Gastroesophageal sphincter (tissue), 4 donors: ENCODE data around the gene GPR39. TPM values are rescaled to one million over a fixed set of nuclear protein-coding genes. Genes with fewer than 3 reads are reported as not detected.

Experiments used
- ATAC-seq: fragments of 150-250 bp; one replicate; pipeline ENCODE4 v1.9.1; 2016; ENCODE audit warnings: mild to moderate bottlenecking, moderate library complexity
- H3K27ac ChIP-seq, 4 donors: fragments of 200-600 bp; sonication (generic) in 3 of 4; 1 replicate in 3 of 4; 2 replicates in 1 of 4; pipeline ENCODE4 v1.5.1; 2016 to 2019
- H3K27me3 ChIP-seq: fragments of 200-600 bp; sonication (generic); one replicate; pipeline ENCODE4 v1.5.1; 2019
- H3K36me3 ChIP-seq, 2 donors: fragments of 200-600 bp; sonication (generic); one replicate each; pipeline ENCODE4 v1.5.1; 2019; ENCODE audit warnings: control low read depth in 1 of 2
- H3K4me1 ChIP-seq, 3 donors: fragments of 200-600 bp; sonication (generic); 1 replicate in 2 of 3; 2 replicates in 1 of 3; pipeline ENCODE4 v1.5.1; 2016 to 2019; ENCODE audit warnings: control low read depth in 2 of 3
- H3K4me3 ChIP-seq, 2 donors: fragments of 200-600 bp; sonication (generic); one replicate each; pipeline ENCODE4 v1.5.1; 2019; ENCODE audit warnings: mild to moderate bottlenecking in 1 of 2, moderate library complexity in 1 of 2
- H3K9me3 ChIP-seq, 3 donors: fragments of 200-600 bp; sonication (generic); one replicate each; pipeline ENCODE4 v1.5.1; 2017 to 2019; ENCODE audit warnings: control low read depth in 2 of 3
- EP300 ChIP-seq: sonication (generic); formaldehyde crosslinking; IDR thresholded peaks from one replicate; pipeline ENCODE4 v1.6.1; 2017; ENCODE audit warnings: antibody characterized with exemption, mild to moderate bottlenecking
- POLR2A ChIP-seq, 2 donors: fragments of 450-650 bp; IDR thresholded peaks; one replicate each; pipeline ENCODE4 v1.6.1; 2017; ENCODE audit warnings: antibody characterized with exemption in 2 of 2, mild to moderate bottlenecking in 2 of 2, moderate library complexity in 1 of 2
- POLR2AphosphoS5 ChIP-seq: sonication (generic); formaldehyde crosslinking; IDR thresholded peaks from one replicate; pipeline ENCODE4 v1.6.1; 2017; ENCODE audit warnings: antibody characterized with exemption
- WGBS, 2 donors: methylation state at CpG; one replicate each; pipeline ENCODE4 v1.1.5; 2018; ENCODE audit warnings: low coverage in 1 of 2; 5-methylcytosine and 5-hydroxymethylcytosine counted together
- total RNA-seq, 4 donors: library from RNA; depleted of rRNA; stranded (reverse); fragments of >200 nt; gene quantifications; one replicate each; pipeline ENCODE4 v1.1.0, GENCODE V29; 2016
- TF ChIP-seq, protein P1 (sequence below), 4 experiments: fragments of 200-600 bp in 2 of 4; fragments of 450-650 bp in 2 of 4; sonication (generic) in 1 of 4; IDR thresholded peaks; one replicate each; pipeline ENCODE4 v1.5.1; 2017 to 2019; ENCODE audit warnings: antibody characterized with exemption in 4 of 4, mild to moderate bottlenecking in 2 of 4, moderate library complexity in 2 of 4

GPR39 gene
- total RNA-seq, 4 donors from 2014 or later, result 0.46 to 2.6 (median 0.69) TPM; not detected in 1

- no peaks in the 10 kb centered on the region for H3K4me1 ChIP-seq
- no peaks in the 10 kb centered on the region for H3K27me3 ChIP-seq
- no peak overlapping the region for H3K27ac ChIP-seq
- WGBS, 2 donors, result 79% methylated on average over 3 of the region's 6 CpGs; no CpG with 5 or more reads in 1 of the 2 donors
- no peaks in the 10 kb centered on the region for H3K9me3 ChIP-seq
- TF ChIP-seq, protein P1, sequence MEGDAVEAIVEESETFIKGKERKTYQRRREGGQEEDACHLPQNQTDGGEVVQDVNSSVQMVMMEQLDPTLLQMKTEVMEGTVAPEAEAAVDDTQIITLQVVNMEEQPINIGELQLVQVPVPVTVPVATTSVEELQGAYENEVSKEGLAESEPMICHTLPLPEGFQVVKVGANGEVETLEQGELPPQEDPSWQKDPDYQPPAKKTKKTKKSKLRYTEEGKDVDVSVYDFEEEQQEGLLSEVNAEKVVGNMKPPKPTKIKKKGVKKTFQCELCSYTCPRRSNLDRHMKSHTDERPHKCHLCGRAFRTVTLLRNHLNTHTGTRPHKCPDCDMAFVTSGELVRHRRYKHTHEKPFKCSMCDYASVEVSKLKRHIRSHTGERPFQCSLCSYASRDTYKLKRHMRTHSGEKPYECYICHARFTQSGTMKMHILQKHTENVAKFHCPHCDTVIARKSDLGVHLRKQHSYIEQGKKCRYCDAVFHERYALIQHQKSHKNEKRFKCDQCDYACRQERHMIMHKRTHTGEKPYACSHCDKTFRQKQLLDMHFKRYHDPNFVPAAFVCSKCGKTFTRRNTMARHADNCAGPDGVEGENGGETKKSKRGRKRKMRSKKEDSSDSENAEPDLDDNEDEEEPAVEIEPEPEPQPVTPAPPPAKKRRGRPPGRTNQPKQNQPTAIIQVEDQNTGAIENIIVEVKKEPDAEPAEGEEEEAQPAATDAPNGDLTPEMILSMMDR (IDR thresholded peaks at IDR 0.05), result no peak
- TF ChIP-seq POLR2AphosphoS5 (no peak), EP300 (no peak), POLR2A (IDR thresholded peaks at IDR 0.05) (no peak)
- H3K36me3 ChIP-seq, result no peaks in the 10 kb centered on the region
- ATAC-seq, result no peak
- H3K4me3 ChIP-seq, result no peak overlapping the region
These were observed 191.7 kb downstream of the GPR39 start for GRCh38 chr2:132608311-132608710.

DNA sequence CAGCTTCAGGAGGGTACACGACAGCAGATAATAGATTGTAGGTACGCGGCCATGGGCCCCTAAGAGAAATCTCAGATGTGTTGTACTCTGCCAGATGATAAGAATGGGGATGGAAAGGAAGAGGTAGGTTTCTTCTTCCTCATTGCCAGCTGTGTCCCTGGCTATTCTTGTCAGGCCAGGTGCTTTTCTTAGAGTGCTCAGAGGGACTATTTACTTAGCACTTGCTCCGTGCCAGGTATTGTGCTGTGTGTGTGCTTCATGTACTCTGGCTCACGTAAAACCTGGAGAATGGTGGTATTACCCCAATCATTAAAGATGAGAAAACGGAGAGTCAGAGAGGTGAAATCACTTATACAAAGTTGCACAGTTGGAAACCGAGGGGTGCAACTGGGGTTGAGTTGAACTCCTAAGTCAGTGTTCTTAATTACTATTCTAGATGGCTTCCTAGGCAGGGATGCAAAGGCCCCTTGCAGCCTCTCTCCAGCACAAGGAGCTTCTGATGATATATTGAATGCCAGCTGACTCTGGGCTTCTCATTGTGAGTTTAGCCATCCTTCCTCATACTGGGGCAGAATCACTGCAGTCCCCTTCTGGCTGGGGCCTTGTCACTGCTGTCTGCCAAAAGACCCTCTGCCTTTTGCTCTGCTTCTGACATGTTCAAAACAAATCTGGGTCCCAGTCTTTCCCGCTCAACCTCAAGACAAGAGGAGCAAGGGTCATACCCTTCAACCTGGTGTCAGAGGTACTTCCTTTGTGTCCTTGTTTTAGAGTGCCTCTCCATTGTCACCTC is 192.7 kb downstream of the GPR39 start:
- Histone ChIP-seq H3K36me3 (no peaks in the 10 kb centered on the region), H3K4me3 (no peak overlapping the region), H3K27me3 (no peaks in the 10 kb centered on the region), H3K27ac (no peak overlapping the region), H3K9me3 (no peaks in the 10 kb centered on the region), H3K4me1 (no peaks in the 10 kb centered on the region)
- 88 to 92% methylated on average over 4 to 8 of the region's 8 CpGs for WGBS, 2 donors
- TF ChIP-seq POLR2A (IDR thresholded peaks at IDR 0.05) (no peak), EP300 (no peak), POLR2AphosphoS5 (no peak)
- TF ChIP-seq, protein P1 (IDR thresholded peaks at IDR 0.05), result no peak
- no peak for ATAC-seq

GRCh38 chr2:132611719-132612118 is 195.1 kb downstream of the GPR39 start:
- Histone ChIP-seq H3K27ac (no peak overlapping the region), H3K27me3 (no peaks in the 10 kb centered on the region), H3K36me3 (no peaks in the 10 kb centered on the region), H3K9me3 (no peaks in the 10 kb centered on the region), H3K4me3 (no peak overlapping the region), H3K4me1 (no peaks in the 10 kb centered on the region)
- TF ChIP-seq, protein P1 (IDR thresholded peaks at IDR 0.05), result no peak
- TF ChIP-seq POLR2AphosphoS5 (no peak), POLR2A (IDR thresholded peaks at IDR 0.05) (no peak), EP300 (no peak)
- no peak for ATAC-seq
- 41 to 90% methylated on average over 2 of the region's 2 CpGs for WGBS, 2 donors

GRCh38 chr2:132615329-132616085 is 198.9 kb downstream of the GPR39 start:
- TF ChIP-seq EP300 (no peak), POLR2AphosphoS5 (no peak), POLR2A (IDR thresholded peaks at IDR 0.05) (no peak)
- TF ChIP-seq, protein P1 (IDR thresholded peaks at IDR 0.05), result no peak
- Histone ChIP-seq H3K27me3 (no peaks in the 10 kb centered on the region), H3K9me3 (no peaks in the 10 kb centered on the region), H3K27ac (no peak overlapping the region), H3K36me3 (no peaks in the 10 kb centered on the region), H3K4me1 (no peaks in the 10 kb centered on the region), H3K4me3 (no peak overlapping the region)
- WGBS, 2 donors, result 45 to 95% methylated on average over 2 to 4 of the region's 5 CpGs
- no peak for ATAC-seq
